Naive thymus-derived CD4-positive, alpha-beta T cell (primary cell): ENCODE measurements around the gene HDAC4. TPM values are rescaled to one million over a fixed set of nuclear protein-coding genes. Genes with fewer than 3 reads are reported as not detected.

Source experiments
- ATAC-seq: fragments of 150-1000 bp; cut with Tn5 transposase; 2 replicates; pipeline ENCODE4 v1.10.0; 2021; ENCODE audit warnings: mild to moderate bottlenecking, moderate library complexity
- CTCF ChIA-PET: fragments of 350-600 bp; sonication (Branson Sonifier 250); formaldehyde crosslinking; loops from one replicate; lab custom pipeline; 2021; ENCODE audit warnings: antibody characterized with exemption; lab: Charles Lee
- POLR2A ChIA-PET: fragments of 350-600 bp; sonication (Branson Sonifier 250); formaldehyde crosslinking; loops from one replicate; lab custom pipeline; 2021; ENCODE audit warnings: antibody characterized with exemption, inconsistent platforms; lab: Charles Lee
- DNase-seq, 9 donors: peaks; one replicate each; pipeline versions ENCODE4 v3.0.0 to v3.0.0-alpha.2; 2020 to 2022; ENCODE audit warnings: mixed read lengths in 1 of 9
- H3K27ac ChIP-seq: one replicate; pipeline ENCODE4 v1.7.0; 2013; ENCODE audit warnings: mild to moderate bottlenecking, low read depth, low read length, moderate library complexity
- H3K27me3 ChIP-seq, 2 donors: one replicate each; pipeline ENCODE4 v1.7.0; 2013; ENCODE audit warnings: low read length in 2 of 2, mild to moderate bottlenecking in 2 of 2, moderate library complexity in 2 of 2; ENCODE audit not compliant: control insufficient read depth in 2 of 2, insufficient read depth in 2 of 2
- H3K36me3 ChIP-seq, 3 experiments: 1 replicate in 2 of 3; 2 replicates in 1 of 3; pipeline ENCODE4 v1.7.0; 2013; ENCODE audit warnings: low read length in 3 of 3, mild to moderate bottlenecking in 3 of 3, moderate library complexity in 1 of 3; ENCODE audit not compliant: insufficient read depth in 3 of 3, control insufficient read depth in 2 of 3
- H3K4me1 ChIP-seq, 2 donors: one replicate each; pipeline ENCODE4 v1.7.0; 2013; ENCODE audit warnings: low read length in 2 of 2, mild to moderate bottlenecking in 2 of 2, moderate library complexity in 1 of 2; ENCODE audit not compliant: control insufficient read depth in 2 of 2, insufficient read depth in 2 of 2
- H3K4me3 ChIP-seq: 2 replicates; pipeline ENCODE4 v1.7.0; 2013; ENCODE audit warnings: mild to moderate bottlenecking, low read length
- H3K9me3 ChIP-seq, 3 experiments: 1 replicate in 2 of 3; 2 replicates in 1 of 3; pipeline ENCODE4 v1.7.0; 2013; ENCODE audit warnings: low read length in 3 of 3; ENCODE audit not compliant: control insufficient read depth in 2 of 3
- H3K27ac Mint-ChIP-seq, 9 donors: one replicate each; pipeline ENCODE4 v1.8.0; 2020 to 2022; ENCODE audit warnings: mixed read lengths in 9 of 9, mild to moderate bottlenecking in 8 of 9, moderate library complexity in 5 of 9, inconsistent platforms in 2 of 9
- H3K27me3 Mint-ChIP-seq, 5 donors: one replicate each; pipeline ENCODE4 v1.8.0; 2021 to 2022; ENCODE audit warnings: mixed read lengths in 5 of 5, mild to moderate bottlenecking in 1 of 5
- H3K36me3 Mint-ChIP-seq, 5 donors: one replicate each; pipeline ENCODE4 v1.8.0; 2020 to 2022; ENCODE audit warnings: mixed read lengths in 5 of 5, mild to moderate bottlenecking in 3 of 5, inconsistent platforms in 1 of 5
- H3K4me1 Mint-ChIP-seq, 7 donors: one replicate each; pipeline ENCODE4 v1.8.0; 2020 to 2022; ENCODE audit warnings: mixed read lengths in 7 of 7, mild to moderate bottlenecking in 3 of 7, inconsistent platforms in 1 of 7
- H3K4me3 Mint-ChIP-seq, 10 donors: one replicate each; pipeline ENCODE4 v1.8.0; 2020 to 2022; ENCODE audit warnings: mild to moderate bottlenecking in 10 of 10, mixed read lengths in 10 of 10, moderate library complexity in 6 of 10, inconsistent platforms in 2 of 10
- H3K9me3 Mint-ChIP-seq, 11 donors: one replicate each; pipeline ENCODE4 v1.8.0; 2020 to 2022; ENCODE audit warnings: mixed read lengths in 11 of 11, mild to moderate bottlenecking in 4 of 11, inconsistent platforms in 1 of 11, moderate library complexity in 1 of 11
- intact Hi-C, 2 donors: fragments of 100-400 bp; cut with micrococcal nuclease; formaldehyde crosslinking; loops; one replicate each; pipeline ENCODE4 v1.15.1; 2023
- polyA plus RNA-seq, 2 donors: library from polyadenylated mRNA; unstranded; fragments of 300-500 nt; fragmentation: Illumina TruSeq; gene quantifications; one replicate each; pipeline ENCODE4 v1.2.3, GENCODE V29; 2021
- total RNA-seq, 6 experiments: library from RNA in 5 of 6; stranded (reverse) in 5 of 6; gene quantifications; 1 replicate in 5 of 6; 2 replicates in 1 of 6; pipeline ENCODE4 v1.2.3 and lab custom pipeline; 2021 to 2026

HDAC4 gene
- total and polyA plus RNA-seq, 7 experiments from 2014 or later: 7.4 to 101 (median 55.3) TPM

DNA sequence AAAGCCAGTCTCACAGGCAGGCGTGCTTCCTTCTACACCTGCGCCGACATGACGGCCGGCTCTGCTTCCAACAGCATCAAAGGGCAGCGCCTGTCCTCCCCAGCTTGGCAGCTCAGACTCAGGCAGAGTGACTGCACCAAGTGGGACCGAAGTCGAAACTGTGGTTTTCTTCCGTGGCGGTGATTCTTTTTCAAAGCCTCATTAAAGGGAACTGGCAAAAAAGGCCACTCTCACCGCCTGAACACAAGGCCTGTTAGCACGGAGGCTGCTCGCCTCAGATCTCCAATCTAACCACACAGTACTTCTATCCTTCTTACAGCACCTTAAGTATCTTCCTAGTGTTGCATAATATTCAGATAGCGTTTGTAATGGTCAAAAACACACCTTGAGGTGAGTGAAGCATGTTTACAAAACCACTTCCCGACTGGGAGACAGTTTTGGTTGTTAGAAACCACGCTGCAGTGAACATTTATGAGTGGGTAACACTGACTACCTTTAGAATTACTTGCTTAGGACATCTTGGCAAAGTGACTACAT is 236.4 kb downstream of the HDAC4 start:
- peak overlapping the region; percentile 11 for H3K4me3 ChIP-seq
- POLR2A ChIA-PET: no interaction called here
- H3K27me3 Mint-ChIP-seq: no peaks in the 10 kb centered on the region

DNA sequence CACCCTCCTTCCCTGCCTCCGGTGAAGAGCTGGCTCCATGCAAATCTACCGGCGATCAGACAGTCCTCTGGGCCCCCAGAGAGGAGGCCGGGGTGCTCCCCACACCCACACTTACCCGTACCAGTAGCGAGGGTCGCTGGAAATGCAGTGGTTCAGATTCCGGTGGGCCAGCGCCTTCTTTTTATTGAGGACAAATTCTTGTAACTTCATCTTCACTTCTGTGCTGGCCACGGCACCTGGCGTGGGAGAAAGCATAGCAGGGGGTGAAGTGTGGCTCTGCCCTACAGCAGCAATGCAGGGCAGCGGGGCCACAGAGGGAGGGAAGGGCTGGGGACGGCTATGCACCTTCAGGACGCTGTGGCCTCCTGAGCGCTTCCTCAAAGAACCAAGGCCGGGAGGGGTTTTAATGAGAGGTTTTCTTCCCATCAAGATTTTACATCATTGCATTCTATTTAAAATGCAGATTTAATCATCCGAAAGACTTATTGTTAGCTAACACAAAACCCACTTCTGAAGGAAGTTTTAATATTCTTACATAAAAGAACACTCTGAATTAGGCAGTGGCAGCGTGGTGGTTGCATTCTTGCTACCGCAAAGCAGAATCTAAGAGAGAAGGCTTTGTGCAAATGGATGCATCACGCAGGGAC is 237.0 kb downstream of the HDAC4 start:
- Histone ChIP-seq H3K4me1 (peaks cover 0 to 5% of the 10 kb centered on the region in 2 donors), H3K36me3 (peaks cover 0 to 51% (median 0%) of the 10 kb centered on the region in 3 experiments), H3K4me3 (peak overlapping the region; percentile 11), H3K27ac (peak overlapping the region; percentile 36), H3K9me3 (no peaks in the 10 kb centered on the region), H3K27me3 (no peaks in the 10 kb centered on the region)
- peaks cover 18 to 27% (median 24%) of the 10 kb centered on the region in 7 donors for H3K4me1 Mint-ChIP-seq
- ATAC-seq: no peak
- ChIA-PET POLR2A (no interaction called here), CTCF (no interaction called here)
- H3K36me3 Mint-ChIP-seq: peaks cover 0 to 55% (median 33%) of the 10 kb centered on the region in 5 donors
- peak overlapping the region; percentile 29 to 73 (median 62) for H3K4me3 Mint-ChIP-seq
- peaks cover 0 to 3% (median 0%) of the 10 kb centered on the region in 11 donors for H3K9me3 Mint-ChIP-seq
- DNase-seq: no peak
- no peaks in the 10 kb centered on the region for H3K27me3 Mint-ChIP-seq
- peak overlapping the region; percentile 57 to 93 (median 85) for H3K27ac Mint-ChIP-seq
- intact Hi-C loops: loop anchor here in 1 of 2 donors (1.0 kb wide), 1 partner anchor 101 kb away; no protein-coding TSS in a partner anchor

More for the DNA sequence above, 236.4 kb downstream of the HDAC4 start:
- H3K4me1 Mint-ChIP-seq: peaks cover 16 to 26% (median 21%) of the 10 kb centered on the region in 7 donors
- H3K9me3 Mint-ChIP-seq: peaks cover 0 to 3% (median 0%) of the 10 kb centered on the region in 11 donors
- H3K36me3 Mint-ChIP-seq: peaks cover 0 to 57% (median 31%) of the 10 kb centered on the region in 5 donors
- no peaks in the 10 kb centered on the region for H3K9me3 ChIP-seq
- H3K27ac Mint-ChIP-seq: peak overlapping the region; percentile 57 to 93 (median 85)
- H3K27ac ChIP-seq: peak overlapping the region; percentile 36
- peaks cover 0 to 51% (median 0%) of the 10 kb centered on the region in 3 experiments for H3K36me3 ChIP-seq
- H3K27me3 ChIP-seq: no peaks in the 10 kb centered on the region
- CTCF ChIA-PET: no interaction called here
- DNase-seq (peak in 7 of 9 donors; percentile 11 to 45 (median 29)), ATAC-seq (peak; percentile 60)
- H3K4me3 Mint-ChIP-seq: peak overlapping the region; percentile 39 to 73 (median 62)
- peaks cover 0 to 5% of the 10 kb centered on the region in 2 donors for H3K4me1 ChIP-seq
- intact Hi-C loops: loop anchor here in 1 of 2 donors (1.0 kb wide), 1 partner anchor 101 kb away; no protein-coding TSS in a partner anchor

DNA sequence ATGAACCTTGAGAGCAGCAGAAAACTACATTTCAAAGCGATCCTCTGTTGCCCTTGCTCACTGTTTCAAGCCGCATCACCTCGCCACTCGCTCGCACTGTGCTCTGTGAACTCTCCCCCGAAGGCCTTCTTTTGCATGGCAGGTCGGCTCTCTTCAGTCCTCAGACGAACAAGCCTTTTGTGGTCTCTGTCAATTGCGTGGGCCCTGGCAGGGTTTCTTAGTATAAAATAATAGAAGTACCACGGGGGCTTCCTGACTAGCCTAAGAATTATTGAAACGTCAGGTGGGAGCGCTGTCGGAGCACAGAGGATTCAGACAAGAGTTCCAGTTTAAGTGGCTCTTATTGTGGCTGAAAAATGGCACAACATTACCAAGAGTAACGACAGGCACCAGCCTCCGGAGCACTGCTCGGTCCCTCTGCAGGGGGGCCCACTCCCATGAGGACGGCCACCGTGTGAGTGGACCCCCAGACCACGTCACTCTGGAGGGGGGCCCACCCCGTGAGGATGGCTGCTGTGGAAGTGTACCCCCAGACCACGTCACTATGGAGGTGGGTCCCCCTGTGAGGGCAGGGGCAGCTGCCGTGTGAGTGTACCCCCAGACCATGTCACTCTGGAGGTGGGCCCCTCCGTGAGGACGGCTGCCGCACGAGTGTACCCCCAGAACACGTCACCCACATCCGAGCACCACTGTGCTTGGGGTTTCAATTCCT is 237.7 kb downstream of the HDAC4 start:
- H3K27ac ChIP-seq: no peak overlapping the region
- H3K9me3 ChIP-seq: no peaks in the 10 kb centered on the region
- Mint-ChIP-seq H3K27ac (peak overlapping the region in 4 of 9 donors; percentile 25 to 91 (median 62)), H3K9me3 (peaks cover 0 to 3% (median 0%) of the 10 kb centered on the region in 11 donors), H3K36me3 (peaks cover 0 to 58% (median 35%) of the 10 kb centered on the region in 5 donors), H3K4me3 (peak overlapping the region in 3 of 10 donors; percentile 60 to 73 (median 63)), H3K4me1 (peaks cover 19 to 33% (median 26%) of the 10 kb centered on the region in 7 donors), H3K27me3 (no peaks in the 10 kb centered on the region)
- peaks cover 0 to 5% of the 10 kb centered on the region in 2 donors for H3K4me1 ChIP-seq
- H3K36me3 ChIP-seq: peaks cover 0 to 47% (median 0%) of the 10 kb centered on the region in 3 experiments
- intact Hi-C loops: no loop called here
- DNase-seq (no peak), ATAC-seq (no peak)
- no peak overlapping the region for H3K4me3 ChIP-seq
- CTCF ChIA-PET: no interaction called here
- POLR2A ChIA-PET: no interaction called here
- H3K27me3 ChIP-seq: no peaks in the 10 kb centered on the region

DNA sequence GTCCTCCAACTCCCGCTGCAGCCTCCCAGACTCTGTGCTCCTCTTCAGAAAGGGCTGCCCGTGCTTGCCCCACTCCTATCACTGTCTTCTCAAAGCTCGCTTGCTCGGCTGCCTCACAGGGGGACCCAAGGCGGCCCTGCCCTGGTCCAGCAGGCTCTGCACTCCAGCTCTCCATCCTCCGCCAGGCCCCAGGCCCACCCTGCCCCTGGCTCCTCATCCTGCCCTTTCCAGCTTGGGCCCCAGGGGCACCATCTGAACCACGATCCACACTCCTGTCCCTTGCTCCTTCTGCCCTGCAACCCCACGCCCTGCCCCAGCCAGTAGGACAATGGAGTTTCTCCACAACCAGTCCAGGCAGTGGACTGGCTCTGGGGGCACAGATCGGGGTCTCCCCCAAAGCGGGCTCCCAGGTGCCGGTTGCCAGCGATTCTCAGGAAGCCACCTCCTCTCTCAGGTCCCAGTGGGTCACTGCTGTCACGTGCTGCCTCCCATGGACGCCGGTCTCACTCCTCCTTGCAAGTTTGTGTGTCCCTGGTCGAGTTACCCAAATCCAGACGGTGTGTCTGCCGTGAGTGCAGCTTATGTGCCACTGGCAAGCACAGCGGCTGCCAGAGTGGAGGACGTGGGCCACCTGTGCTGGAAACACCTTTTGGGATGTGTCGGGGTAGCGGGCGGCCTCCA is 238.5 kb downstream of the HDAC4 start:
- peaks cover 0 to 47% (median 0%) of the 10 kb centered on the region in 3 experiments for H3K36me3 ChIP-seq
- peaks cover 0 to 51% (median 31%) of the 10 kb centered on the region in 5 donors for H3K36me3 Mint-ChIP-seq
- CTCF ChIA-PET: no interaction called here

GRCh38 chr2:239161711-239162140 is 239.1 kb downstream of the HDAC4 start:
- ATAC-seq (no peak), DNase-seq (no peak)
- H3K4me3 ChIP-seq: no peak overlapping the region
- H3K4me1 Mint-ChIP-seq: peaks cover 17 to 33% (median 26%) of the 10 kb centered on the region in 7 donors
- peaks cover 0 to 3% (median 0%) of the 10 kb centered on the region in 11 donors for H3K9me3 Mint-ChIP-seq
- H3K27me3 Mint-ChIP-seq: no peaks in the 10 kb centered on the region
- H3K4me3 Mint-ChIP-seq: no peak overlapping the region
- POLR2A ChIA-PET: no interaction called here
- H3K36me3 ChIP-seq: peaks cover 0 to 48% (median 0%) of the 10 kb centered on the region in 3 experiments
- H3K36me3 Mint-ChIP-seq: peaks cover 0 to 53% (median 29%) of the 10 kb centered on the region in 5 donors
- H3K4me1 ChIP-seq: peaks cover 0 to 5% of the 10 kb centered on the region in 2 donors
- CTCF ChIA-PET: no interaction called here
- no peak overlapping the region for H3K27ac ChIP-seq
- intact Hi-C loops: no loop called here
- H3K27me3 ChIP-seq: no peaks in the 10 kb centered on the region
- H3K9me3 ChIP-seq: no peaks in the 10 kb centered on the region
- peak overlapping the region in 1 of 9 donors; percentile 68 for H3K27ac Mint-ChIP-seq

More for the DNA sequence above, 238.5 kb downstream of the HDAC4 start:
- no peak for ATAC-seq
- Mint-ChIP-seq H3K27ac (peak overlapping the region in 3 of 9 donors; percentile 3 to 68 (median 38)), H3K4me1 (peaks cover 17 to 33% (median 26%) of the 10 kb centered on the region in 7 donors), H3K9me3 (peaks cover 0 to 3% (median 0%) of the 10 kb centered on the region in 11 donors), H3K27me3 (no peaks in the 10 kb centered on the region), H3K4me3 (no peak overlapping the region)
- POLR2A ChIA-PET: no interaction called here
- DNase-seq: no peak
- Histone ChIP-seq H3K27me3 (no peaks in the 10 kb centered on the region), H3K9me3 (no peaks in the 10 kb centered on the region), H3K4me1 (peaks cover 0 to 5% of the 10 kb centered on the region in 2 donors), H3K27ac (no peak overlapping the region), H3K4me3 (no peak overlapping the region)
- intact Hi-C loops: no loop called here
